Osteoblast (primary cell): ENCODE results near the gene MUC2. TPM values are rescaled to one million over a fixed set of nuclear protein-coding genes. Genes with fewer than 3 reads are reported as not detected.

ENCODE experiments used
- DNase-seq: peaks from one replicate; pipeline ENCODE4 v3.0.0; 2011; ENCODE audit warnings: low spot score, mixed read lengths; ENCODE audit not compliant: insufficient read length; ENCODE audit errors: missing footprints
- H2AFZ ChIP-seq: 2 replicates; pipeline ENCODE4 v1.6.0; 2011; ENCODE audit warnings: mild to moderate bottlenecking, low read length
- H3K27ac ChIP-seq: 2 replicates; pipeline ENCODE4 v1.5.1; 2011; ENCODE audit warnings: mild to moderate bottlenecking, low read depth, low read length, moderate library complexity
- H3K27me3 ChIP-seq: 2 replicates; pipeline ENCODE4 v1.6.0; 2012; ENCODE audit warnings: mild to moderate bottlenecking, control low read depth, inconsistent platforms, low read length, moderate library complexity; ENCODE audit not compliant: insufficient read depth
- H3K36me3 ChIP-seq: 2 replicates; pipeline ENCODE4 v1.5.1; 2011; ENCODE audit warnings: mild to moderate bottlenecking, low read length, control low read depth, moderate library complexity; ENCODE audit not compliant: insufficient read depth
- H3K4me1 ChIP-seq: 2 replicates; pipeline ENCODE4 v1.5.1; 2011; ENCODE audit warnings: mild to moderate bottlenecking, low read length, control low read depth, moderate library complexity; ENCODE audit not compliant: insufficient read depth
- H3K4me2 ChIP-seq: 2 replicates; pipeline ENCODE4 v1.6.0; 2011; ENCODE audit warnings: mild to moderate bottlenecking, low read length; ENCODE audit not compliant: insufficient read depth
- H3K4me3 ChIP-seq: fragments of 200-600 bp; sonication (generic); 3 replicates; pipeline ENCODE4 v1.5.1; 2012; ENCODE audit warnings: mild to moderate bottlenecking, low read length, inconsistent platforms; ENCODE audit not compliant: insufficient read depth
- H3K79me2 ChIP-seq: 2 replicates; pipeline ENCODE4 v1.6.0; 2012; ENCODE audit warnings: mild to moderate bottlenecking, low read length, control low read depth, inconsistent platforms; ENCODE audit not compliant: insufficient read depth
- H3K9me3 ChIP-seq: 2 replicates; pipeline ENCODE4 v1.5.1; 2011; ENCODE audit warnings: low read depth, low read length, control low read depth
- H4K20me1 ChIP-seq: 2 replicates; pipeline ENCODE4 v1.6.0; 2012; ENCODE audit warnings: mild to moderate bottlenecking, low read length, control low read depth; ENCODE audit not compliant: insufficient read depth
- total RNA-seq: library from RNA; depleted of rRNA; stranded (reverse); fragments of >200 nt; gene quantifications from 2 replicates; pipeline ENCODE4 v1.2.3, GENCODE V29; 2012
- TF ChIP-seq, protein P1 (sequence below): IDR thresholded peaks from 2 replicates; pipeline ENCODE4 v1.5.1; 2011; ENCODE audit warnings: mild to moderate bottlenecking, low read depth, low read length, moderate library complexity; ENCODE audit errors: extremely low read depth

MUC2 gene
- total RNA-seq, 1 donor: not detected

- no peaks in the 10 kb centered on the region for H3K9me3 ChIP-seq
- H3K4me1 ChIP-seq: peaks cover 3% of the 10 kb centered on the region
- no peaks in the 10 kb centered on the region for H3K27me3 ChIP-seq
- H3K36me3 ChIP-seq: no peaks in the 10 kb centered on the region
- H3K4me2 ChIP-seq: no peak overlapping the region
- no peak overlapping the region for H2AFZ ChIP-seq
- H4K20me1 ChIP-seq: no peaks in the 10 kb centered on the region
- H3K4me3 ChIP-seq: no peak overlapping the region
- TF ChIP-seq, protein P1, sequence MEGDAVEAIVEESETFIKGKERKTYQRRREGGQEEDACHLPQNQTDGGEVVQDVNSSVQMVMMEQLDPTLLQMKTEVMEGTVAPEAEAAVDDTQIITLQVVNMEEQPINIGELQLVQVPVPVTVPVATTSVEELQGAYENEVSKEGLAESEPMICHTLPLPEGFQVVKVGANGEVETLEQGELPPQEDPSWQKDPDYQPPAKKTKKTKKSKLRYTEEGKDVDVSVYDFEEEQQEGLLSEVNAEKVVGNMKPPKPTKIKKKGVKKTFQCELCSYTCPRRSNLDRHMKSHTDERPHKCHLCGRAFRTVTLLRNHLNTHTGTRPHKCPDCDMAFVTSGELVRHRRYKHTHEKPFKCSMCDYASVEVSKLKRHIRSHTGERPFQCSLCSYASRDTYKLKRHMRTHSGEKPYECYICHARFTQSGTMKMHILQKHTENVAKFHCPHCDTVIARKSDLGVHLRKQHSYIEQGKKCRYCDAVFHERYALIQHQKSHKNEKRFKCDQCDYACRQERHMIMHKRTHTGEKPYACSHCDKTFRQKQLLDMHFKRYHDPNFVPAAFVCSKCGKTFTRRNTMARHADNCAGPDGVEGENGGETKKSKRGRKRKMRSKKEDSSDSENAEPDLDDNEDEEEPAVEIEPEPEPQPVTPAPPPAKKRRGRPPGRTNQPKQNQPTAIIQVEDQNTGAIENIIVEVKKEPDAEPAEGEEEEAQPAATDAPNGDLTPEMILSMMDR: no peak
- no peak for DNase-seq
- no peak overlapping the region for H3K27ac ChIP-seq
- H3K79me2 ChIP-seq: no peaks in the 10 kb centered on the region
Observed at GRCh38 chr11:1078191-1078601, 3.5 kb downstream of the MUC2 start.

DNA sequence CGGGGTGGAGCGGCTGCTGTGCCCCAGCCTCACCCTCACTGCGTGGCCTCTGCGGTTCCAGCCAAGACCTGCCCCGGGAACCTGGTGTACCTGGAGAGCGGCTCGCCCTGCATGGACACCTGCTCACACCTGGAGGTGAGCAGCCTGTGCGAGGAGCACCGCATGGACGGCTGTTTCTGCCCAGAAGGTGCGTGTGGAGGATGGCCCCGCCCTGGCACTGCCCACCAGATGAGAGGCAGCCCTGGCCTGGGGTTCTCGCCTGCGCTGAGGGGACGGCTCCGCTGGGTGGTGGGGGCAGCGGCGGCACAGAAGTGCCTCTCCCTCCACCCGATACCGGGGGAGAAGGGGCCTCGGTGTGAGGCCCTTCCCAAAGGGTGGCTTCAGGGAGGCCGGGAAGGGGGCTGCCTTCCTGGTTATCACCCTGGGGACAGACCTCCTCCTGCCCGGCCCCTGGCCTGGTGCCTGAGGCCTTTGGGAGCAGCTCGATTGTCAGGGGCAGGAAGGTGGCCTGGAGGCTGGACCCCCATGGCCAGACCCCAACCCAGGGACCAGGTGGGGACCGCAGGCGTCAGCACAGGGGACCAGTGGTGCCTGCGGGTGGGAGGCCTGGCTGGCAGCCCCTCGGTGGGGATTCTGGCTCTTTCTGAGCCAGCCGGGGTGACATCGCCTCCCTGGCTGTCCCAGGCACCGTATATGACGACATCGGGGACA lies 7.1 kb downstream of the MUC2 start:
- Histone ChIP-seq H3K36me3 (no peaks in the 10 kb centered on the region), H2AFZ (no peak overlapping the region), H3K27ac (no peak overlapping the region), H3K9me3 (no peaks in the 10 kb centered on the region), H3K4me2 (no peak overlapping the region), H3K79me2 (no peaks in the 10 kb centered on the region), H3K27me3 (no peaks in the 10 kb centered on the region), H4K20me1 (no peaks in the 10 kb centered on the region), H3K4me1 (no peaks in the 10 kb centered on the region), H3K4me3 (no peak overlapping the region)
- TF ChIP-seq, protein P1: no peak
- peak; percentile 82 for DNase-seq

DNA sequence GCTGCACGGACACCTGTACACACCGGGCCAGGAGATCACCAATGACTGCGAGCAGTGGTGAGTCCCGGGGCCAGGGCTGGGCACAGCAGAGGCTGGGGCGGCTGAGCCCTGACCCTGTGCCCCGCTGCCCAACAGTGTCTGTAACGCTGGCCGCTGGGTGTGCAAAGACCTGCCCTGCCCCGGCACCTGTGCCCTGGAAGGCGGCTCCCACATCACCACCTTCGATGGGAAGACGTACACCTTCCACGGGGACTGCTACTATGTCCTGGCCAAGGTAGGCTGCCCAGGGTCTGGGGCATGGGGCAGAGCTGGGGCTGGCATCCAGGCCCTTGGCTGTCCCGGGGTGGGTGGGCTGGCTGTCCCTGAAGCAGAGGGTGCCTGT lies 7.7 kb downstream of the MUC2 start:
- no peak overlapping the region for H3K4me2 ChIP-seq
- H2AFZ ChIP-seq: no peak overlapping the region
- peak; percentile 73 for DNase-seq
- TF ChIP-seq, protein P1: no peak
- H3K79me2 ChIP-seq: no peaks in the 10 kb centered on the region
- no peaks in the 10 kb centered on the region for H3K4me1 ChIP-seq
- no peaks in the 10 kb centered on the region for H3K36me3 ChIP-seq
- no peak overlapping the region for H3K4me3 ChIP-seq
- H3K9me3 ChIP-seq: no peaks in the 10 kb centered on the region
- no peaks in the 10 kb centered on the region for H3K27me3 ChIP-seq
- no peaks in the 10 kb centered on the region for H4K20me1 ChIP-seq
- no peak overlapping the region for H3K27ac ChIP-seq

DNA sequence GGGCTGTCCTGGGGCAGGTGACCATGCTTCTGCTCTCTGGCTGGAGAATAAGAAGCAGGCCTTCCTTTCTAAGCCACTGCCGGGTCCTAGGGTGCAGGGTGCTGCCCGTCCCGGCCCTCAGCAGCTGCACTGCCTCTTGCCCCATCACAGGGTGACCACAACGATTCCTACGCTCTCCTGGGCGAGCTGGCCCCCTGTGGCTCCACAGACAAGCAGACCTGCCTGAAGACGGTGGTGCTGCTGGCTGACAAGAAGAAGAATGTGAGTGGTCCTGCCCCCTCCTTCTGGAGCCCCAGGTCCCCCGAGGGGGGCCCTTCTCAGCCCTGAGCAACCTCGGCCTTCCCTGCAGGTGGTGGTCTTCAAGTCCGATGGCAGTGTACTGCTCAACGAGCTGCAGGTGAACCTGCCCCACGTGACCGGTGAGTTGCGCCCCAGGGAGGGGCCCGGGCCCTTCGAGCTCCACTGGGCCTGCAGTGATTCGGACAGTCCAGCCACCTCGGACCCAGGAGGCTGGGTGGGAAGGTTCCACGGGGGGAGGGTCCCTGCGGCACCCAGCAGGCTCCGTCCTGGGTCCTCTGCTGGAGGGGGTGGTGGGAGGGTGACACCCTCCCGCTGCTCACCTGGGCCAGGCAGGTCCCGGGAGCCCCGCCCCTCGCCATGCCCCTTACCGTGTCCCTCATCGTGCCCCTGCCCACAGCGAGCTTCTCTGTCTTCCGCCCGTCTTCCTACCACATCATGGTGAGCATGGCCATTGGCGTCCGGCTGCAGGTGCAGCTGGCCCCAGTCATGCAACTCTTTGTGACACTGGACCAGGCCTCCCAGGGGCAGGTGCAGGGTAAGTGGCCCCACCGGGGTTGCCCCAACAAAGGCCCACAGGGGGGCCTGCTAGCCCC lies 8.3 kb downstream of the MUC2 start:
- Histone ChIP-seq H3K27ac (no peak overlapping the region), H4K20me1 (no peaks in the 10 kb centered on the region), H3K27me3 (no peaks in the 10 kb centered on the region), H3K36me3 (no peaks in the 10 kb centered on the region), H3K4me2 (no peak overlapping the region), H2AFZ (no peak overlapping the region), H3K9me3 (no peaks in the 10 kb centered on the region), H3K4me3 (no peak overlapping the region), H3K79me2 (no peaks in the 10 kb centered on the region), H3K4me1 (no peaks in the 10 kb centered on the region)
- peak; percentile 82 for DNase-seq
- TF ChIP-seq, protein P1: no peak
